DMS 273 treated with DMSO at 0.1 percent for 48 hours (cell line): ENCODE data around the gene ING4.

Experiments
- DNase-seq: peaks from one replicate; lab custom pipeline; 2025; lab: John Stamatoyannopoulos, UW

The ING4 gene

GRCh38 chr12:6606331-6607131, 56.4 kb downstream of the ING4 start:
- DNase-seq = no peak

GRCh38 chr12:6605421-6606330, 57.2 kb downstream of the ING4 start:
- DNase-seq = no peak

GRCh38 chr12:6604259-6605029, 58.5 kb downstream of the ING4 start:
- DNase-seq = no peak

- peak; percentile 25 for DNase-seq
These were observed 59.8 kb downstream of the ING4 start for GRCh38 chr12:6603095-6603567.

- no peak for DNase-seq
These were observed 60.4 kb downstream of the ING4 start for GRCh38 chr12:6602526-6602925.
